GM12872 (cell line): ENCODE measurements around the gene MAZ.
A peak's percentile ranks its signal among the peaks of the same experiment; 100 is the strongest.

Experiments
- CTCF ChIP-seq: IDR thresholded peaks from 3 replicates; pipeline ENCODE4 v1.5.1; 2011; ENCODE audit warnings: low read depth, mild to moderate bottlenecking, low read length, moderate library complexity; ENCODE audit not compliant: insufficient read depth

The MAZ gene

GRCh38 chr16:29806641-29807425 is 504 bp downstream of the MAZ start:
- TF ChIP-seq CTCF = no peak

- peak; percentile 86 for TF ChIP-seq CTCF
Measured at GRCh38 chr16:29807426-29808218, 1.3 kb downstream of the MAZ start.

GRCh38 chr16:29808219-29808900 is 2.0 kb downstream of the MAZ start:
- no peak for TF ChIP-seq CTCF

GRCh38 chr16:29809031-29809747 is 2.9 kb downstream of the MAZ start:
- TF ChIP-seq CTCF = no peak

- no peak for TF ChIP-seq CTCF
Measured at GRCh38 chr16:29809850-29810698, 3.7 kb downstream of the MAZ start.

- TF ChIP-seq CTCF = no peak
Measured at GRCh38 chr16:29810699-29811169, 4.4 kb downstream of the MAZ start.
